ENCODE measurements around the gene LTC4S. TPM values are rescaled to one million over a fixed set of nuclear protein-coding genes. Genes with fewer than 3 reads are reported as not detected.
A peak's percentile ranks its signal among the peaks of the same experiment; 100 is the strongest.

LTC4S gene
- total RNA-seq, 4 donors from 2014 or later: 3.0 to 3.8 (median 3.2) TPM; not detected in 1

DNA sequence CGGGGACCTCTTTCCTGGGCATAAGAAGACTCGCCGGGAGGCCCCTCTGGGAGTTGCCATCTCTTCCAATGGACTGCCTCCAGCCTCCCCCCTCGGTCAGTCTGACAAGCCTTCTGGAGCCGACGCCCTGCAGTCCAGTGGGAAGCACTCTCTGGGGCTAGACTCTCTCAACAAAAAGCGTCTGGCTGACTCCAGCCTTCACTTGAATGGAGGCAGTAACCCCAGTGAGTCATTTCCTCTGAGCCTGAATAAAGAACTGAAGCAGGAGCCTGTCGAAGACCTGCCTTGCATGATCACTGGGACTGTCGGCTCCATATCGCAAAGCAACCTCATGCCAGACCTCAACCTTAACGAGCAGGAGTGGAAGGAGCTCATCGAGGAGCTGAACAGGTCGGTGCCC, 28.4 kb upstream of the LTC4S start:
- TF ChIP-seq CTCF (IDR thresholded peaks at IDR 0.05) (no peak), EP300 (IDR thresholded peaks at IDR 0.05; ENCODE audit: low read depth) (no peak), POLR2A (IDR thresholded peaks at IDR 0.05) (no peak), POLR2AphosphoS5 (IDR thresholded peaks at IDR 0.05) (no peak)
- no peaks in the 10 kb centered on the region for H3K9me3 ChIP-seq
- no peak for DNase-seq
- no peak overlapping the region for H3K4me3 ChIP-seq
- H3K27ac ChIP-seq: peak overlapping the region in 2 of 4 donors; percentile 18 to 28
- peaks cover 0 to 25% (median 10%) of the 10 kb centered on the region in 4 donors for H3K36me3 ChIP-seq
- in situ Hi-C loops (cut with MboI; ENCODE audit: low pct_ligation_motif_present in 1 of 4, low pct_unique_long_range_greater_than_20kb in 1 of 4, low sequenced_read_pairs in 3 of 4): no loop called here
- intact Hi-C loops (cut with DNase I; ENCODE audit: low total_unique reads): no loop called here
- WGBS, 2 donors (ENCODE audit: low coverage in 1 of 2): 63 to 78% methylated on average over 3 to 13 of the region's 13 CpGs
- H3K27me3 ChIP-seq: no peaks in the 10 kb centered on the region
- H3K4me1 ChIP-seq: peaks cover 21 to 52% (median 37%) of the 10 kb centered on the region in 4 donors

- in situ Hi-C loops (cut with MboI; ENCODE audit: low pct_ligation_motif_present in 1 of 4, low pct_unique_long_range_greater_than_20kb in 1 of 4, low sequenced_read_pairs in 3 of 4) (no loop called here), intact Hi-C loops (cut with DNase I; ENCODE audit: low total_unique reads) (no loop called here)
- Histone ChIP-seq H3K27me3 (no peaks in the 10 kb centered on the region), H3K4me1 (peaks cover 21 to 49% (median 37%) of the 10 kb centered on the region in 4 donors), H3K27ac (peak overlapping the region in 2 of 4 donors; percentile 18 to 28), H3K4me3 (no peak overlapping the region), H3K36me3 (peaks cover 0 to 31% (median 14%) of the 10 kb centered on the region in 4 donors), H3K9me3 (no peaks in the 10 kb centered on the region)
- DNase-seq: no peak
- 87% methylated on average over 20 of the region's 20 CpGs; no CpG with 5 or more reads in 1 of the 2 donors for WGBS, 2 donors (ENCODE audit: low coverage in 1 of 2)
- TF ChIP-seq POLR2AphosphoS5 (IDR thresholded peaks at IDR 0.05) (no peak), CTCF (IDR thresholded peaks at IDR 0.05) (no peak), POLR2A (IDR thresholded peaks at IDR 0.05) (no peak), EP300 (IDR thresholded peaks at IDR 0.05; ENCODE audit: low read depth) (no peak)
These were observed 27.6 kb upstream of the LTC4S start for GRCh38 chr5:179766021-179766725.

DNA sequence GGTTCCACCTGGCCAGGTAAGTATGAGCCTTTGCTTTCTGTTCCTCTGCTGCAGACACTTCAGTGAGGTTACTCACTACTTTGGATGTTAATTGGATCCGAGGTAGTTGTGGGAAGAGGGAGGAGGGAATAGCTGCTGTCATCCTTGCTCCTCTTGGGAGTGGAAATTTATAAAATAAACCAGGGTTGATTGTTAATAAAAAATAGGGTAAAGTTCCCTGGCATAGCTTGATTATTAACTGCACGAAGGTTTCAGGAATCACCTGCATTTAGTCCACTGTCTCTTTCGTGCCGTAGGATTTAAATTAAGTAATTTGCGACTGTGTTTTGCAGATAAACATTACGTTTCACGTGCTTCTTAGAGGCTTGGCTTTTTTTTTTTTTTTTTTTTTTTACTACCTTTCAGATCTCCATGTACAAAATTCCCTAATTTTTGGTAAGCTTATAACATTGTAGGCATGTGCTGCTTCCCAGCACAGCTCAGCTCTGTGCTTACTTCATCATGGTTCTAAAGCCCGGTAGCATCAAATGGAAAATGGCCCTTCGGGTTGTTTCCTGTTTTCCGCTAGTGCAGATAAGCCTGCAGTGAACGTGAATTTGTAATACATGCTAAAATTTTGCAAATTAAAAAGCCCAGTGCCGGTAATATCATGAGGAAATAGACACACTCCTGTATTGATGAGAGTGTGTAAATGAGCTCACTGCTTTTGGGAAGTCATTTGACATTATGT, 26.9 kb upstream of the LTC4S start:
- H3K4me1 ChIP-seq: peaks cover 20 to 41% (median 30%) of the 10 kb centered on the region in 4 donors
- no peak overlapping the region for H3K27ac ChIP-seq
- no peak overlapping the region for H3K4me3 ChIP-seq
- no peaks in the 10 kb centered on the region for H3K9me3 ChIP-seq
- no peak for DNase-seq
- H3K36me3 ChIP-seq: peaks cover 0 to 38% (median 18%) of the 10 kb centered on the region in 4 donors
- intact Hi-C loops (cut with DNase I; ENCODE audit: low total_unique reads) (no loop called here), in situ Hi-C loops (cut with MboI; ENCODE audit: low pct_ligation_motif_present in 1 of 4, low pct_unique_long_range_greater_than_20kb in 1 of 4, low sequenced_read_pairs in 3 of 4) (no loop called here)
- no peaks in the 10 kb centered on the region for H3K27me3 ChIP-seq
- no peak for TF ChIP-seq CTCF (IDR thresholded peaks at IDR 0.05)
- WGBS, 2 donors (ENCODE audit: low coverage in 1 of 2): 77 to 78% methylated on average over 9 to 12 of the region's 12 CpGs

DNA sequence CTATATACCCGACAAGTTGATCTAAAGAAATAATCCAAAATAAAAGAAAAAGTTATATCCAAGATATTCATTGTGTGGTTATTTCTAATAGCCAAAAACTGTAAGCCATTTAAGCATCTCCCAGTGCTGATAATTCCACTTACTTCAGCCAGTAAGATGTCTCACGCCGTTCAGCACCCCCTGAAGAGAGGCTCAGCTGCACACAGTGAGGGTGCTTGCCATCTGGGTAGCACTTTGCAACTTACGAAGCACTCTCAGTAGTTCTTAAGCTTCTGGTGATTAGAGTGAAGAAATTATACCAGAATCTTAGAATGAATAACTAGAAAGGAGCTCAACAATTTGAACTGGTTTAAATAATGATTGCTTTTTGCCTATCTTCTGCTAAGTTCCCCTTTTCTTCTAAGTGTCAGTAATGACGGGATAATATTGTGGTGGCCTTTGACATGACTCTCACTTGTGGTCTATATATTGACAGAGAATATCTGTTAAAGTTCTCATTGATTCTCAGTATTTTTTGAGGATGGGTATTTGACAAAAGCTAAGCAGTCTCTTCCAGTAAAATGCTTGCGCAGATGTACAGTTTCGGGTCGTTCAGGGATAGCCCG, 26.2 kb upstream of the LTC4S start:
- no peak for DNase-seq
- WGBS, 2 donors (ENCODE audit: low coverage in 1 of 2): 87 to 90% methylated on average over 5 to 9 of the region's 9 CpGs
- TF ChIP-seq EP300 (IDR thresholded peaks at IDR 0.05; ENCODE audit: low read depth) (no peak), CTCF (IDR thresholded peaks at IDR 0.05) (no peak), POLR2A (IDR thresholded peaks at IDR 0.05) (no peak), POLR2AphosphoS5 (IDR thresholded peaks at IDR 0.05) (no peak)
- Histone ChIP-seq H3K4me3 (no peak overlapping the region), H3K9me3 (no peaks in the 10 kb centered on the region), H3K4me1 (peaks cover 14 to 34% (median 23%) of the 10 kb centered on the region in 4 donors), H3K27me3 (no peaks in the 10 kb centered on the region), H3K27ac (no peak overlapping the region), H3K36me3 (peaks cover 0 to 43% (median 23%) of the 10 kb centered on the region in 4 donors)
- in situ Hi-C loops (cut with MboI; ENCODE audit: low pct_ligation_motif_present in 1 of 4, low pct_unique_long_range_greater_than_20kb in 1 of 4, low sequenced_read_pairs in 3 of 4): no loop called here
- intact Hi-C loops (cut with DNase I; ENCODE audit: low total_unique reads): no loop called here
